BLaER1 treated with 17β-estradiol and CSF1 and Interleukin-3, amounts not matched to agents 10 nM and 100 nM (cell line): ENCODE data around the gene GDAP1L1.

Source experiments
- H3K27ac ChIP-seq, 11 experiments: shearing (Covaris generic); formaldehyde crosslinking; 2 replicates each; pipeline ENCODE4 v1.8.1; 2022
- H3K27me3 ChIP-seq, 11 experiments: shearing (Covaris generic); formaldehyde crosslinking; 2 replicates each; pipeline ENCODE4 v1.8.1; 2022
- H3K36me3 ChIP-seq, 11 experiments: shearing (Covaris generic); formaldehyde crosslinking; 2 replicates each; pipeline ENCODE4 v1.8.1; 2022
- H3K4me1 ChIP-seq, 10 experiments: shearing (Covaris generic); formaldehyde crosslinking; 2 replicates each; pipeline ENCODE4 v1.8.1; 2022
- H3K4me2 ChIP-seq, 11 experiments: shearing (Covaris generic); formaldehyde crosslinking; 2 replicates each; pipeline ENCODE4 v1.8.1; 2022
- H3K4me3 ChIP-seq, 10 experiments: shearing (Covaris generic); formaldehyde crosslinking; 2 replicates each; pipeline ENCODE4 v1.8.1; 2022
- H3K9ac ChIP-seq, 11 experiments: shearing (Covaris generic); formaldehyde crosslinking; 2 replicates each; pipeline ENCODE4 v1.8.1; 2022
- H3K9me3 ChIP-seq, 11 experiments: shearing (Covaris generic); formaldehyde crosslinking; replicated peaks in 1 of 11; 2 replicates each; pipeline ENCODE4 v1.8.1; 2022
- H4K20me1 ChIP-seq, 11 experiments: shearing (Covaris generic); formaldehyde crosslinking; 2 replicates each; pipeline ENCODE4 v1.8.1; 2022
- Cebpa-rat ChIP-seq, 11 experiments: shearing (Covaris generic); IDR thresholded peaks; 2 replicates each; pipeline ENCODE4 v1.8.1; 2022

The GDAP1L1 gene

DNA sequence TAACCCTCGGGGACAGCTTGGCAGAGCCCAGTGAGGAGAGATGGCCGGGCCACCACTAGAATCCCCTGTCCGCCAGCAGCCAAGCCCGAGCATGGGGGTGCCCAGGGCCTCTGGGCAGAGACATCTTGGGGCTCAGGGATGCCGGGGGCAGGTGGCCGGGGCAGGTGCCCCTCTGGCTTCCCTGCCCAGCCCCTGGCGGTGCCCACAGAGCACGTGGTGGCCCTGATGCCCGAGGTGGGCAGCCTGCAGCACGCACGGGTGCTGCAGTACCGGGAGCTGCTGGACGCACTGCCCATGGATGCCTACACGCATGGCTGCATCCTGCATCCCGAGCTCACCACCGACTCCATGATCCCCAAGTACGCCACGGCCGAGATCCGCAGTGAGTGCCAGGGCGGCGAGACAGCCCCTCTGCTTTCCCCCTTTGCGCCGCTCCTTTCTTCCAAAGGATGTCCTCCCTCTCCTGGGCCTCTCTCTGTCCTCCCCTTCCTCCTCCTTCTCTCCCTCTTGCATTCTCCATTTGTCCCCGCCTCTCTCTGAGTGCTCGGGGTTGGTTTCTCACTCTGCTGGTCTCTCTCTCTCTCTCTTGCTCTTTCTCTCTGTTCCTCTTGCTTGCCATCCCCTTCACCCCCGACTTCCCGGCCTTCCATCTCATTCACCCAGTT lies 11.2 kb downstream of the GDAP1L1 start:
- H3K4me1 ChIP-seq, result no peaks in the 10 kb centered on the region
- H3K36me3 ChIP-seq, result no peaks in the 10 kb centered on the region
- no peaks in the 10 kb centered on the region for H3K27me3 ChIP-seq
- no peak overlapping the region for H3K4me2 ChIP-seq
- no peak overlapping the region for H3K9ac ChIP-seq
- no peak overlapping the region for H3K27ac ChIP-seq
- no peak overlapping the region for H3K4me3 ChIP-seq
- no peaks in the 10 kb centered on the region for H3K9me3 ChIP-seq
- H4K20me1 ChIP-seq, result peaks cover 0 to 59% (median 6%) of the 10 kb centered on the region in 11 experiments; a peak in 7 of 22 replicates
- no peak for TF ChIP-seq Cebpa-rat (IDR thresholded peaks at IDR 0.05)

DNA sequence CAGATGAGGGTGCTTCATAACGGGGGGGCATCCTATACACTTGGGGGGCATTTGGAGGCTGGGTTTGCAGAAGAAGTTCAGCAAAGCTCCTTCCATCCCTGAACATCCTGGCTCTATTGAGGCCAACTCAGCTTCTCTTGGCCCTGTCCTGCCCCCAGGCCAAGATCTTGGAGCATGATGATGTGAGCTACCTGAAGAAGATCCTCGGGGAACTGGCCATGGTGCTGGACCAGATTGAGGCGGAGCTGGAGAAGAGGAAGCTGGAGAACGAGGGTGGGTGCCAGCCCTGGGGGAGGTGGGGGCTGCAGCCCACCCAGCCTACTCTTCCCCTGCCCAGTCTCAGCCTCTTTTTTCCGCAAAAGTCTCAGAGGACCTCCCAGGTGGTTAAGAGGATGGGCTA lies 17.2 kb downstream of the GDAP1L1 start:
- H3K4me2 ChIP-seq, result no peak overlapping the region
- no peaks in the 10 kb centered on the region for H3K4me1 ChIP-seq
- H3K27me3 ChIP-seq, result no peaks in the 10 kb centered on the region
- H3K27ac ChIP-seq, result no peak overlapping the region
- H4K20me1 ChIP-seq, result peaks cover 0 to 25% (median 0%) of the 10 kb centered on the region in 11 experiments; a peak in 5 of 22 replicates
- no peak overlapping the region for H3K4me3 ChIP-seq
- H3K9ac ChIP-seq, result no peak overlapping the region
- no peaks in the 10 kb centered on the region for H3K9me3 ChIP-seq
- H3K36me3 ChIP-seq, result no peaks in the 10 kb centered on the region
- TF ChIP-seq Cebpa-rat (IDR thresholded peaks at IDR 0.05), result no peak

DNA sequence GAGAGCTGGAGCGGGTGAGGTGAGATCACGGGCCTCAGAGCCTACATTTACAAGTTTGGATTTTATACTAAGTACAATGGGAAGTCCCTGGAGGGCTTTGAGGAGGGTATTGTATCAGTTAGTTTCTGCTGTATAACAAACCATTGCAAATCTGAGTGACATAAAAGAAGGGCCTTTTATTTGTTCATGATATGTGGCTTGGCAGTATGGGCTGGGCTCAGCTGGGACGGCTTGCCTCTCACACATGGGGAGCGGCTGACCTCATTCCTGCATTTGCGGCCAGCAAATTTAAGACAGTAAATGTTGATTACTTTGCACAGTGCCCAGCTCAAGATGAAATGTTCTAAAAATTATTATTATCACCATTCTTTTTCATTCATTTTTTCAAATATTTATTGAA lies 21.7 kb downstream of the GDAP1L1 start:
- Histone ChIP-seq H3K9me3 (no peaks in the 10 kb centered on the region), H3K27ac (no peak overlapping the region), H3K27me3 (no peaks in the 10 kb centered on the region), H3K36me3 (no peaks in the 10 kb centered on the region; a peak in 2 of 22 replicates), H3K4me2 (no peak overlapping the region), H3K9ac (no peak overlapping the region), H4K20me1 (peaks cover 0 to 6% (median 0%) of the 10 kb centered on the region in 11 experiments; a peak in 5 of 22 replicates), H3K4me1 (no peaks in the 10 kb centered on the region), H3K4me3 (no peak overlapping the region)
- no peak for TF ChIP-seq Cebpa-rat (IDR thresholded peaks at IDR 0.05)

DNA sequence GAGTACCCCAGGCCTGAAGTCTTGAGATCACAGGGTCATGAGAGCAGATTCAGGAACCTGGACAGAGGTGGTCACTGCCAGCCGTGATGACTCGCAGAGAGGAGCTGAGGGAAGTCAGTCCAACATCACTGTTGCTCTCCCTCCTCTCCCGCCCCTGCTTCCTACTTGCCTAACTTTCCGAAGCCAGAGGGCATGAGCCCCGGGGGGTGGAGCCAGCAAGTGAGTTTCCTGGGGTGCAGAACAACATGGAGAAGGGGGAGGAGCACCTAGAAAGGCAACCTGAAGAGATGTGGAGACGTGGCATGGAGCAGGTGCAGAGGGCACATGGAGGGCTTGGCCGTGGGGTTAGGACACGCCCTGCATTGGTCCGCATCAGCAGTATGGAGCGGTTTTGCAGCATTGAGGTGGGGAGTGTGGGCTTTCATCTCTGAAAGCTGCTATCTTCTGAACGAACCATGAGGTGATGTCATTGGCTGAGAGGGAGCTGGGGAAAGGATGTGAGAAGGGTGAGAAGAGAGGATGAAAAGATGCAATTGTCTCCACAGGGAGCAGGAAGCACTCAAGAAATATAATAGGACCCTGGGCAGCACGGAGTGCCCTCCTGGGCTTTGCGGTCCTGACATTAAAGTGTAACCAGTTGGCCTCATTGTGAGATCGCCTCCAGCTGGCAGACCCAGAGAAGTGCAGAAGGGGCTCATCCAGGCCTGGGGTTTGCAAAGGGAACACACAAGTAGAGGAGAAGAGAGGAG lies 25.0 kb downstream of the GDAP1L1 start:
- Histone ChIP-seq H4K20me1 (peaks cover 0 to 6% (median 0%) of the 10 kb centered on the region in 11 experiments; a peak in 3 of 22 replicates), H3K27ac (no peak overlapping the region), H3K27me3 (no peaks in the 10 kb centered on the region), H3K4me1 (no peaks in the 10 kb centered on the region; a peak in 1 of 20 replicates), H3K9ac (no peak overlapping the region), H3K36me3 (no peaks in the 10 kb centered on the region; a peak in 2 of 22 replicates), H3K4me3 (no peak overlapping the region), H3K9me3 (no peaks in the 10 kb centered on the region), H3K4me2 (no peak overlapping the region)
- no peak for TF ChIP-seq Cebpa-rat (IDR thresholded peaks at IDR 0.05)

DNA sequence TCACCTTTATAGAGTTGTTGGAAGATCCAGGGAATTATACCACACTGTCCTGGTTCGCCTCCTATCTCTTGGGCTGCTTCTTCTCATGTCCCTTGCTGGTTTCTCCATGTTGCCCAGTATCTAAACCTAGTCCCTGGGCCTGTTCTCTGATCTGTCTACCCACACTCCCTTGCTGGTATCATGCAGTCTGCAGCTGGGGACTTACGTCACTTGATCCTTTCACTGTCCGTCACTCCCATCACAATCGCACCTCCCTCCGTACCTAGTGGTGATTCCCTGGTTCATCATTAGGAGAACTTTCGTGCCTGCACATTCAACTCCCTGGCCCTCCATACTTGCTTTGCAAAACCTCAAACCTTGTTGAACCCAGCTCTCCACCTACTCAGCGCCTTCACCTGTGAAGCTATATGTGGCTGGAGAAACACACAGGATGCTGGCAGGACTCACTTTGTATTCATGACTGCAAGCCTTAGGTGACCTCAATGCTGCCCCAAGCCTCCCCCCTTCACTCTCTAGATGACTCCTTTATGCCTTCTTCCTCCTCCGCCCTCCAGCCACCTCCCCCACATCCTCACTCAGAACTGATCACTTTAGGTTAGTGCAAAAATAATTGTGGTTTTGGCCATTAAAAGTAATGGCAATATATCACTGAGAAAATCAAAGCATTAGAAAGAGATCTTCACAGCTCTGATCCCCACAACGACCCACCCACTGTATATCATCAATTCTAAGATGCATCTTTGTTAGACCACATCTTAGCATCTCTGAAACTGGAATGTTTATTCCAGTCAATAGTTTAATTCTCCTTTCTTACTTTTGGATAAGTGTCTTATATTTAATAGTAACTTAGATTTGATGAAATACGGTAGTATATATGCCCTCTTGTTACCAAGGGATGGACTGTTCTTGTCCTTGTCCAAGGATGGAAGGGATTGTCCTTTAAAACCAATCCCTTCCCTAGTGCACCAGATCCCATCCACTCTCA lies 26.4 kb downstream of the GDAP1L1 start:
- no peak overlapping the region for H3K9ac ChIP-seq
- H3K4me2 ChIP-seq, result no peak overlapping the region
- H4K20me1 ChIP-seq, result peaks cover 0 to 6% (median 0%) of the 10 kb centered on the region in 11 experiments; a peak in 1 of 22 replicates
- no peaks in the 10 kb centered on the region; a peak in 2 of 22 replicates for H3K36me3 ChIP-seq
- no peaks in the 10 kb centered on the region for H3K27me3 ChIP-seq
- no peak overlapping the region for H3K4me3 ChIP-seq
- H3K27ac ChIP-seq, result no peak overlapping the region
- no peaks in the 10 kb centered on the region; a peak in 1 of 20 replicates for H3K4me1 ChIP-seq
- no peak for TF ChIP-seq Cebpa-rat (IDR thresholded peaks at IDR 0.05)
- no peaks in the 10 kb centered on the region for H3K9me3 ChIP-seq

DNA sequence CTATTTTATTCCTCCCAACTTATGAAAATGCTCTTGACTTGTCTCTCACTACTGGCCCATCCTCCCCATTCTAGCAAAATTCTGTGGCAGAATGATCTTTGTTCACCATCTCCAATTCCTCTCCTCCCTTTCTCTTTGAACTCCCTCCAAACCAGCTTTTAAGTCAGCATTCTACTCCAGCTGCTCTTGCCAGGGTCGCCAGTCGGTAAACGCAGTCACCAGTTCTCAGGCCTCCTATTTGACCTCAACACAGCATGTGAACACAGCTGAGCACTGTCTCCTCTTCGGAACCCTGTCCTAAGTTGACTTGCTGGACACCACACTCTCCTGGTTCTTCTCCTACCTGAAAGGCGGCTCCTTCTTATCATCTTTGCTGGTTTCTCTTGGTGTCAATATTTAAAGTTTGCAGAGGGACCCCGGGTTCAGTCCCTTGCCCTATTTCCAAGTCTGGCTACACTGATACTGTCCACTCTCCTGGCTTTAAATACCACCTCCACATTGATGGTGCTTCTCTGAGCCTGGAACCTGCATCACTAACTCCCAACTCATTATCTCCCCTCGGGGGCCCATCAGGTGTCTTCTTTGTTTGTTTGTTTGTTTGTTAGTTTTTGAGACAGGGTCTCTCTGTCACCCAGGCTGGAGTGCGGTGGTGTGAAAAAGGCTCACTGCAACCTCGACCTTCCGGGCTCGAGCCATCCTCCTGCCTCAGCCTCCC lies 27.4 kb downstream of the GDAP1L1 start:
- Histone ChIP-seq H3K4me3 (no peak overlapping the region), H3K9me3 (no peaks in the 10 kb centered on the region), H3K36me3 (no peaks in the 10 kb centered on the region; a peak in 2 of 22 replicates), H3K4me1 (no peaks in the 10 kb centered on the region; a peak in 1 of 20 replicates), H3K27ac (no peak overlapping the region), H3K27me3 (no peaks in the 10 kb centered on the region), H3K4me2 (no peak overlapping the region), H3K9ac (no peak overlapping the region), H4K20me1 (peaks cover 0 to 6% (median 0%) of the 10 kb centered on the region in 11 experiments; a peak in 1 of 22 replicates)
- TF ChIP-seq Cebpa-rat (IDR thresholded peaks at IDR 0.05), result no peak

DNA sequence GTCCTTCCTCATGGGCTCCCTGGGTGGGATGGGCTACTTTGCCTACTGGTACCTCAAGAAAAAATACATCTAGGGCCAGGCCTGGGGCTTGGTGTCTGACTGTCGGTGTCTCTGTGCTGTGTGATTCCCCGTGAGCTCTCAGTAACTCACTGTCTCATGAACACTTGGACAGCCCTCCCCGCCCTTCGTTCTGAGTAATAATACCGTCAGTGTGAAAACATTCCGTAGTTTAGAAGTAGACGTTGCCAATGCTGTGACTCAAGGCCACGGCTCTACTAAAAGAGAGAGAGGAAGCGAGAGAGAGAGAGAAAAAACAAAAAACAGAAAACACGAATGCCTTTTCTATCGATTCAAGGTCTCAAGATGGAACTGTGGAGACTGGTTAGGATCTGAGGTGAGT lies 32.1 kb downstream of the GDAP1L1 start:
- no peak overlapping the region for H3K4me2 ChIP-seq
- H3K4me1 ChIP-seq, result no peaks in the 10 kb centered on the region; a peak in 1 of 20 replicates
- H3K27ac ChIP-seq, result no peak overlapping the region
- H4K20me1 ChIP-seq, result no peaks in the 10 kb centered on the region
- H3K9me3 ChIP-seq, result no peaks in the 10 kb centered on the region
- TF ChIP-seq Cebpa-rat (IDR thresholded peaks at IDR 0.05), result no peak
- H3K4me3 ChIP-seq, result no peak overlapping the region
- H3K36me3 ChIP-seq, result no peaks in the 10 kb centered on the region
- no peaks in the 10 kb centered on the region for H3K27me3 ChIP-seq
- H3K9ac ChIP-seq, result no peak overlapping the region

DNA sequence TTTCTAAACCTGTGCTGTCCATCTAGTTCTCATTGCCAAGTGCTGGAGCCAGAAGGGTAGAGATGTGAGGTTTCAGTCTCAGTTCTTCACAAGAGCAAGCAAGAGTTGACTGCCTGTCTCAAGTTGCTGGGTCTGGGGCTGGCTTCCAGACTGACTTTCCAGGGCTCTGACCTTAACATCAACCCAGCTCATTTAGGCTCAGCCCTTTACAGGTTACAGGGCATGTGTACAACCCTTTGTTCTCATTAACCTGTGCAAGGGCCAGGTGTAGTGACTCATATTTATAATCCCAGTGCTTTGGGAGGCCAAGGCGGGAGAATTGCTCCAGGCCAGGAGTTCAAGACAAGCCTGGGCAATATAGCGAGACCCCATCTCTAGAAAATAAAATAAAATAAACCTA lies 33.3 kb downstream of the GDAP1L1 start:
- H3K36me3 ChIP-seq, result no peaks in the 10 kb centered on the region
- H3K27me3 ChIP-seq, result no peaks in the 10 kb centered on the region
- H3K27ac ChIP-seq, result no peak overlapping the region
- no peaks in the 10 kb centered on the region for H4K20me1 ChIP-seq
- TF ChIP-seq Cebpa-rat (IDR thresholded peaks at IDR 0.05), result no peak
- H3K9ac ChIP-seq, result no peak overlapping the region
- H3K4me2 ChIP-seq, result no peak overlapping the region
- H3K9me3 ChIP-seq, result no peaks in the 10 kb centered on the region
- no peak overlapping the region for H3K4me3 ChIP-seq
- no peaks in the 10 kb centered on the region; a peak in 1 of 20 replicates for H3K4me1 ChIP-seq
